GM12891 (cell line): ENCODE measurements around the gene SCFD2.

ENCODE experiments used
- DNase-seq: peaks from one replicate; pipeline ENCODE4 v3.0.0; 2011; ENCODE audit warnings: low spot score; ENCODE audit not compliant: insufficient read length
- FAIRE-seq: peaks from 2 replicates; lab custom pipeline; 2011; peaks lifted over from hg19 to GRCh38; lab: Jason Lieb, UNC
- PAX5 ChIP-seq: IDR thresholded peaks from 2 replicates; pipeline ENCODE4 v1.6.1; 2011; ENCODE audit warnings: low read length, moderate library complexity, mild to moderate bottlenecking; ENCODE audit not compliant: insufficient read depth, severe bottlenecking
- POLR2A ChIP-seq: IDR thresholded peaks from 2 replicates; pipeline ENCODE4 v1.6.1; 2011; ENCODE audit warnings: low read depth, low read length, control low read depth
- POLR2AphosphoS5 ChIP-seq: IDR thresholded peaks from 2 replicates; pipeline ENCODE4 v1.6.1; 2011; ENCODE audit warnings: low read depth, low read length, control low read depth
- POU2F2 ChIP-seq: IDR thresholded peaks from 2 replicates; pipeline ENCODE4 v1.6.1; 2011; ENCODE audit warnings: low read depth, mild to moderate bottlenecking, control low read depth, low read length, moderate library complexity
- SPI1 ChIP-seq: IDR thresholded peaks from 2 replicates; pipeline ENCODE4 v1.6.1; 2011; ENCODE audit warnings: low read depth, low read length, control low read depth
- TAF1 ChIP-seq: IDR thresholded peaks from 2 replicates; pipeline ENCODE4 v1.6.1; 2011; ENCODE audit warnings: low read depth, low read length, control low read depth

SCFD2 gene

GRCh38 chr4:53055716-53056403 lies 310.0 kb downstream of the SCFD2 start:
- DNase-seq (no peak), FAIRE-seq (no peak)
- no peak for TF ChIP-seq SPI1
- TF ChIP-seq TAF1, result no peak
- TF ChIP-seq PAX5, result no peak
- no peak for TF ChIP-seq POU2F2

DNA sequence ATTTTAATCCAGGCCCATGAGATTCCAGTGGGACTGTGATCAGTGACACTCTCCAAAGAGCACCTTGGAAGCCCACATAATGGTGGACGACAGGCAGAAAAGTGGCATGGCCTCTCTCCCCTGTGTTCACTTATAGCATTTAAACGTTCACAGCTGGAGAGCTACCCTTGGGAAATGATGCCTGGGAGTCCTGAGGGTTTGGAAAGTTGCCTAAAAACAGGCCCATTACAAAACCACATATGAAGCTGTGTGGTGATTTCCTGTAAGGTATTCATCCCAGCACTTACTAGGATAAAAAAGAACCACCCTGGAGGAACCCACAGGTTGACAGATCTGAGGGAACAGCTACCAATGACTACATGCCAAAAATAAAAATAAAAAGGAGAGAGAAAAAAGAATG lies 310.6 kb downstream of the SCFD2 start:
- FAIRE-seq (no peak), DNase-seq (no peak)
- no peak for TF ChIP-seq TAF1
- no peak for TF ChIP-seq PAX5
- TF ChIP-seq SPI1, result no peak
- no peak for TF ChIP-seq POLR2A
- no peak for TF ChIP-seq POU2F2
- TF ChIP-seq POLR2AphosphoS5, result no peak

- no peak for FAIRE-seq
- no peak for DNase-seq
- TF ChIP-seq POLR2A, result no peak
- no peak for TF ChIP-seq POLR2AphosphoS5
- TF ChIP-seq PAX5, result no peak
- TF ChIP-seq SPI1, result no peak
- no peak for TF ChIP-seq TAF1
- TF ChIP-seq POU2F2, result no peak
These were observed 315.5 kb downstream of the SCFD2 start for GRCh38 chr4:53050361-53050774.

DNA sequence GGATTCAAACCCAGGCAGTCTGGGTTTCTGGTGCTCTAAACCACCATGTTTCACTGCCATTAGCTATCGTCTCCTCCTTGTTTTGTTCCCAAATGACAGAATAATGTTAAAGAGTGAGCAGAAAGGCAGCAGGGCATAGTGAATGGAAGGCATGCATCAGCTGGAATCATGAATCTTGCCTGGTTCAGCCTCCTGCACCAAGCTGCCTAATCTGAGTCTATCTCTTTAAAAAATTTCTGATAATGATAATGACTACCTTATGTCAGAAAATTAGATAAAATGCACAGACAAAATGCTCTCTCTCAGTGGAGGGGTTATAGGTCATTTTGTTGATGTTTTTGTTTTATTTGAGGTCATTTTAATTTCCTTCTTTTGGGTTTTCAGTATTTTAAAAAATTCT lies 316.3 kb downstream of the SCFD2 start:
- FAIRE-seq (no peak), DNase-seq (no peak)
- TF ChIP-seq PAX5, result no peak
- no peak for TF ChIP-seq POLR2A
- no peak for TF ChIP-seq POU2F2
- TF ChIP-seq TAF1, result no peak
- TF ChIP-seq POLR2AphosphoS5, result no peak
- TF ChIP-seq SPI1, result no peak

GRCh38 chr4:53044651-53044960 lies 321.3 kb downstream of the SCFD2 start:
- TF ChIP-seq TAF1 (no peak), SPI1 (no peak), POLR2AphosphoS5 (no peak), PAX5 (no peak), POU2F2 (no peak)
- no peak for FAIRE-seq
- no peak for DNase-seq

- FAIRE-seq (no peak), DNase-seq (no peak)
- TF ChIP-seq POU2F2 (no peak), POLR2AphosphoS5 (no peak), POLR2A (no peak), PAX5 (no peak), TAF1 (no peak), SPI1 (no peak)
These were observed 321.8 kb downstream of the SCFD2 start for GRCh38 chr4:53043891-53044650.

GRCh38 chr4:53043055-53043454 lies 322.8 kb downstream of the SCFD2 start:
- no peak for TF ChIP-seq SPI1
- TF ChIP-seq TAF1, result no peak
- TF ChIP-seq PAX5, result no peak
- no peak for TF ChIP-seq POU2F2
- no peak for TF ChIP-seq POLR2A
- TF ChIP-seq POLR2AphosphoS5, result no peak
- FAIRE-seq (no peak), DNase-seq (no peak)

- TF ChIP-seq TAF1 (no peak), POLR2AphosphoS5 (no peak), POLR2A (no peak), PAX5 (no peak)
- FAIRE-seq (no peak), DNase-seq (no peak)
These were observed 325.0 kb downstream of the SCFD2 start for GRCh38 chr4:53040851-53041250.

- DNase-seq, result no peak
- TF ChIP-seq POU2F2, result no peak
- no peak for TF ChIP-seq SPI1
- TF ChIP-seq PAX5, result no peak
- TF ChIP-seq POLR2AphosphoS5, result no peak
- TF ChIP-seq TAF1, result no peak
- TF ChIP-seq POLR2A, result no peak
- no peak for FAIRE-seq
These were observed 325.4 kb downstream of the SCFD2 start for GRCh38 chr4:53040459-53040815.
